Measurements from ENCODE around the gene CCBE1.

- TF ChIP-seq SP1 (CRISPR knock-in tag; IDR thresholded peaks at IDR 0.05) (no peak), FOXM1 (IDR thresholded peaks at IDR 0.05; ENCODE audit: low read depth) (no peak), FOXM1 (CRISPR knock-in tag; IDR thresholded peaks at IDR 0.05; ENCODE audit: low read depth) (no peak), MLLT1 (IDR thresholded peaks at IDR 0.05) (no peak), GTF2F1 (IDR thresholded peaks at IDR 0.05; ENCODE audit: low read depth, low read length) (no peak), ZBTB33 (CRISPR knock-in tag; IDR thresholded peaks at IDR 0.05) (no peak), MAX (CRISPR knock-in tag; IDR thresholded peaks at IDR 0.05) (no peak), NFYB (IDR thresholded peaks at IDR 0.05; ENCODE audit: extremely low read depth, insufficient read length) (no peak), KDM1A (IDR thresholded peaks at IDR 0.05) (no peak), ELF1 (tag; IDR thresholded peaks at IDR 0.05) (no peak), CEBPG (CRISPR knock-in tag; IDR thresholded peaks at IDR 0.05) (no peak), CEBPG (tag; conservative IDR thresholded peaks at IDR 0.05 in 1 of 2, IDR thresholded peaks at IDR 0.05 in 1 of 2) (no peak), NFIX (CRISPR knock-in tag; IDR thresholded peaks at IDR 0.05; ENCODE audit: low read depth) (no peak), BDP1 (IDR thresholded peaks at IDR 0.05; ENCODE audit: insufficient read depth, insufficient read length) (no peak)
Observed at GRCh38 chr18:59684777-59685176, 12.4 kb downstream of the CCBE1 start.
